Upper lobe of left lung (tissue), 4 donors: ENCODE measurements around the gene MLLT3.

Experiments used
- POLR2A ChIP-seq, 4 donors: fragments of 450-650 bp; IDR thresholded peaks; one replicate each; pipeline ENCODE4 v1.5.1; 2016 to 2017; ENCODE audit warnings: antibody characterized with exemption in 4 of 4, mild to moderate bottlenecking in 2 of 4
- POLR2AphosphoS5 ChIP-seq, 2 donors: sonication (generic); formaldehyde crosslinking; IDR thresholded peaks; one replicate each; pipeline ENCODE4 v1.5.1; 2017; ENCODE audit warnings: antibody characterized with exemption in 2 of 2
- TF ChIP-seq, protein P1 (sequence below), 6 experiments: fragments of 450-650 bp in 4 of 6; fragments of 200-600 bp in 2 of 6; sonication (generic) in 2 of 6; IDR thresholded peaks; one replicate each; pipeline ENCODE4 v1.5.1; 2016 to 2019; ENCODE audit warnings: antibody characterized with exemption in 6 of 6

GRCh38 chr9:20321423-20322082 is 300.7 kb downstream of the MLLT3 start:
- TF ChIP-seq, protein P1, sequence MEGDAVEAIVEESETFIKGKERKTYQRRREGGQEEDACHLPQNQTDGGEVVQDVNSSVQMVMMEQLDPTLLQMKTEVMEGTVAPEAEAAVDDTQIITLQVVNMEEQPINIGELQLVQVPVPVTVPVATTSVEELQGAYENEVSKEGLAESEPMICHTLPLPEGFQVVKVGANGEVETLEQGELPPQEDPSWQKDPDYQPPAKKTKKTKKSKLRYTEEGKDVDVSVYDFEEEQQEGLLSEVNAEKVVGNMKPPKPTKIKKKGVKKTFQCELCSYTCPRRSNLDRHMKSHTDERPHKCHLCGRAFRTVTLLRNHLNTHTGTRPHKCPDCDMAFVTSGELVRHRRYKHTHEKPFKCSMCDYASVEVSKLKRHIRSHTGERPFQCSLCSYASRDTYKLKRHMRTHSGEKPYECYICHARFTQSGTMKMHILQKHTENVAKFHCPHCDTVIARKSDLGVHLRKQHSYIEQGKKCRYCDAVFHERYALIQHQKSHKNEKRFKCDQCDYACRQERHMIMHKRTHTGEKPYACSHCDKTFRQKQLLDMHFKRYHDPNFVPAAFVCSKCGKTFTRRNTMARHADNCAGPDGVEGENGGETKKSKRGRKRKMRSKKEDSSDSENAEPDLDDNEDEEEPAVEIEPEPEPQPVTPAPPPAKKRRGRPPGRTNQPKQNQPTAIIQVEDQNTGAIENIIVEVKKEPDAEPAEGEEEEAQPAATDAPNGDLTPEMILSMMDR (IDR thresholded peaks at IDR 0.05) = no peak
- no peak for TF ChIP-seq POLR2A (IDR thresholded peaks at IDR 0.05)
- TF ChIP-seq POLR2AphosphoS5 (IDR thresholded peaks at IDR 0.05) = no peak
